GM03348 (cell line): ENCODE results near the gene TSEN34.

Source experiments
- DNase-seq: peaks from one replicate; pipeline ENCODE4 v3.0.0; 2012; ENCODE audit warnings: low spot score

Gene TSEN34

DNA sequence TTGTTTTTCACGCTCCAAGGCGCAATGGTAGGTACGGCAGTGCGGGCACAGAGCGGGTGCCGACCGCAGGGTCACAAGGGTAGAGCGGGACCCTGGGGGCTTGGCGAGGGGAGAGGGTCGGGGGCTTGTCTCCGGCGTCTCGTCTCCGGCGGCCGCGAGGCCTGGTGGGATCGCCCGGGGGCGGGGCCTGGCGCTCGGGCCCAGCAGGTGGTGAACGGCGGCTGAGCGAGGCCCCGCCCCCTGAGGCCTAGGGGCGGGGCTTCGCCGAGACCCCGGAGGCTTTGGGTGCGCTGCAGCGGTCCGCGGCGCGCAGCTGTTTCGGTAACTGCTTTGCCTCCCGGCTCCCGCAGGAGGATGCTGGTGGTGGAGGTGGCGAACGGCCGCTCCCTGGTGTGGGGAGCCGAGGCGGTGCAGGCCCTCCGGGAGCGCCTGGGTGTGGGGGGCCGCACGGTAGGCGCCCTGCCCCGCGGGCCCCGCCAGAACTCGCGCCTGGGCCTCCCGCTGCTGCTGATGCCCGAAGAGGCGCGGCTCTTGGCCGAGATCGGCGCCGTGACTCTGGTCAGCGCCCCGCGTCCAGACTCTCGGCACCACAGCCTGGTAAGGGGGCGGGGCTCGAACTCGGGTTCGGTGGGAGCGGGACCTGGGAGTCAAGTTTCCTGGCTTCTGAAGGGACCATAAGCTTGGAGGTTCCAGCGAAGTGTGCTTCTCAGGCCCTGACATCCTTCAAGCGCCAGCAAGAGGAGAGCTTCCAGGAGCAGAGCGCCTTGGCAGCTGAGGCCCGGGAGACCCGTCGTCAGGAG lies at the start of gene TSEN34:
TSS of gene TSEN34 (plus strand) at position 298 of the 800 bp plus-strand sequence. CDS start at position 355, 57 bp downstream.
- peak; percentile 90 for DNase-seq

DNA sequence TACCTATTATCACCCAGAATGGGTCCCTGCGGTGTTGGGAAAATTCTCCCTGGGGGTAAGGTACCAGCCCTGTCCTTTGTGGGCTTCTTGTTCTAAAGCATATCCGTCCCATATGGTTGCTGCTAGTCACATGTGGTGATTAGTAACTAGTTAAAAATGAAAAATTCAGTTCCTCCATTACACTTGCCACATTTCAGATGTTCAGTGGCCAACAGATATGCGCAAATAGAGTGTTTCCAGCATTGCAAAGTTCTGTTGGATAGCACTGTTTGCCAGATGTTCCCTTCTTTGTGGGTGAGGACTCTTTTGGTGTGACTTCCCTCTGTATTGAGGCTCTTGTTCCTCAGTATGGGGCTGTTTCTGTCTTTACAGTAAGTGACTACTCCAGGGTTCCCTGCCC lies 49.8 kb upstream of the TSEN34 start:
- peak; percentile 50 for DNase-seq

DNA sequence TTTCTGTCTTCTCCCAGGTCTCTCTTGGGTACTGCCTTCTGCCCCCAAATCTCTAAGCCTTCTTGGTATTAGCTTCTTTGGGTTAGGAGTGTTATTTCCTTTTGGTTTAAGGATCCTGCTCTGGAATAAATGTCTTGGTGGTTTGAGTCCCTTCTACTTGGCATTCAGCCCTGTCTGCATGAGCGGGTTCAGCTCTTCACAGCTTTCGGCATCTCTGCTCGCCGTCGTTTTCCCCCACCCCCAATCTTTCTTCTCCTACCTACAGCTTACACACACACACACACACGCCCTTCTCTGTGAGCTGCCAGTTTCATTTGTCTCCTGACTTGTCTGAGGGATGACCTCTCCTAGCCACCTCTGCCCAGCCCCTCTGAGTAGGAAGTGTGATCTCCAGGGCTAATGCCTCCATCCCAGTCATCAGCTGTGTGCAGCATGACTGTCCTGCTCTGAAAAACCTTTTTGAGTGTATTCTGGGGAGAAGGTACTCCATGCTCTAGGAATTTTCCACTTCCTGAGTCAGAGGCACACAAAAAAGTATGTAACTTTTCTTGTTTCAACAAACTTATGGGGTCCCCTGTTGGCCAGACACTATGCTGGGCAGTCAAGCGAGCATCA lies 48.8 kb upstream of the TSEN34 start:
- no peak for DNase-seq

DNA sequence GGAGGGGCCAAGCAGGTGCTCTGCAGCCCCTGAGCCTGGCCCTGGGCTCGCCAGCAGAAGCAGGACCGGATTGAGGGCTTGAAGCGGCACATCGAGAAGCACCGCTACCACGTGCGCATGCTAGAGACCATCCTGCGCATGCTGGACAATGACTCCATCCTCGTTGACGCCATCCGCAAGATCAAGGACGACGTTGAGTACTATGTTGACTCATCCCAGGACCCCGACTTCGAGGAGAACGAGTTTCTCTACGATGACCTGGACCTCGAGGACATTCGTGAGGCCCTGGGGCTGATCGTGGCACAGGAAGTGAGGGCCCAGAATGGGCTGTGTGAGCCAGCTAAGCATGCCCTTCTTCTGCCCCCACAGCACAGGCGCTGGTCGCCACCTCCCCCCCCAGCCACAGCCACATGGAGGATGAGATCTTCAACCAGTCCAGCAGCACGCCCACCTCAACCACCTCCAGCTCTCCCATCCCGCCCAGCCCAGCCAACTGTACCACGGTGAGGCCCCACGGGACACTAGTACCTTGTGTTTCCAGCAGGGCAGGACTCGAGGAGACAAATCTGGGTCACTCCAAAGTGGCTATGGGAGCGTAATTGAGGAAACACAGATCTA lies 45.5 kb upstream of the TSEN34 start:
- DNase-seq, result no peak

DNA sequence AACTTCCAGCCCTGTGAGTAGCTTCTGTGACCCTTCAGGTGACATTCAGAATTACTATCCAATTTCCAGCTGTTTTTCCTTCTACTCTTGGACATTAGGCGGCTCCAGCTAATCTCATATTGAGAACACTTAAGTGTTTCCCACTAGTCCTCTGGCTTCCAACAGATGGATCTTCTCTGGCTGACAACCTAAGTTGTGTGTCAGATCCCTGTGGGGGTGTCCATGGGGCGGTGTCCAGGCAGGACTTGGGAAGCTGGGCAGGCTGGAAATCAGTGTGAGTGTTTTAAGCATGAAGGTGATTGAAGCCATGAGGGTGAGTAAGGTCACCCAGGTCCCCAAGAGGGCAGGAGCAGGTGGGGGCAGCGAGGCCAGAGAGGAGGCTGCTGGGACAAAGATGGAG lies 43.4 kb upstream of the TSEN34 start:
- no peak for DNase-seq

DNA sequence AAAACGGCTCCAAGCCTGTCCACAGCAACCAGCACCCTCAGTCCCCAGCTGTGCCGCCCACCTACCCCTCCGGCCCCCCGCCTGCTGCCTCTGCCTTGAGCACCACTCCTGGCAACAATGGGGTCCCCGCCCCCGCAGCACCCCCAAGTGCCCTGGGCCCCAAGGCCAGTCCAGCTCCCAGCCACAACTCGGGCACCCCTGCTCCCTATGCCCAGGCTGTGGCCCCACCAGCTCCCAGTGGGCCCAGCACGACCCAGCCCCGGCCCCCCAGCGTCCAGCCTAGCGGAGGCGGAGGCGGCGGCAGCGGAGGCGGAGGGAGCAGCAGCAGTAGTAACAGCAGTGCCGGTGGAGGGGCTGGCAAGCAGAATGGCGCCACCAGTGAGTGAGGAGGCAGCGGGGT lies 43.0 kb upstream of the TSEN34 start:
- no peak for DNase-seq

DNA sequence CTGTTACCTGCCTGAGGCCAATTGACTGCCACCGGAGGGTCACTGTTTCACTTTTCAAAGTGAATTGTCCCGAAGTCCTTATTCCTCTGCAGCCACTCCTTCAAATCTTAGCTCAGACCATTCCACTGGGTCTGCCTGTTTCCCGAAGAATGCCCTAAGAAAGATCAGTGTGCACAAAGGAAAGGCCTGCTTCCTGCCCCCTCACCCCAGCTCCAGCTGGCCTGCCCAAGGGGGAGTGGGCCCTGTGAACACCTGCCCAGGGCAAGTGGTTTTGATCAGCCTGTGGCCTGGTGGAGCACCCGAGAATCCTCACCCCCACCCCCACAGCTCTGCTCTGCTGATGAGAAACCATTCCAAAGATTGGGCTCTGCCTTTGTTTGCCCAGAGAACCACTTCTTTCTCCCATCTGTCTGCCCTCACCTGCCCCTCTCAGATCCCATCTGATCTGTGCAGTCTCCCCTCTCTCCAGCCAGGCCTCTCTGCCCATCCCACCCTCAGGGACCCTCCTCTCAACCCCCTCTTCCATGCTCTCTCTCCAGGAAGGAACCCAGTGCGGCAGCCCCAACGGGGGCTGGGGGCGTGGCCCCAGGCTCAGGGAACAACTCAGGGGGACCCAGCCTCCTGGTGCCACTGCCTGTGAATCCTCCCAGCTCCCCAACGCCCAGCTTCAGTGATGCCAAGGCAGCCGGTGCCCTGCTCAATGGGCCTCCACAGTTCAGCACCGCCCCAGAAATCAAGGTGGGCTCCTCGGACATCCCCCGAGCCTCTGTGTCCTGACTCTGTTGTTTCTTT lies 41.9 kb upstream of the TSEN34 start:
- no peak for DNase-seq

DNA sequence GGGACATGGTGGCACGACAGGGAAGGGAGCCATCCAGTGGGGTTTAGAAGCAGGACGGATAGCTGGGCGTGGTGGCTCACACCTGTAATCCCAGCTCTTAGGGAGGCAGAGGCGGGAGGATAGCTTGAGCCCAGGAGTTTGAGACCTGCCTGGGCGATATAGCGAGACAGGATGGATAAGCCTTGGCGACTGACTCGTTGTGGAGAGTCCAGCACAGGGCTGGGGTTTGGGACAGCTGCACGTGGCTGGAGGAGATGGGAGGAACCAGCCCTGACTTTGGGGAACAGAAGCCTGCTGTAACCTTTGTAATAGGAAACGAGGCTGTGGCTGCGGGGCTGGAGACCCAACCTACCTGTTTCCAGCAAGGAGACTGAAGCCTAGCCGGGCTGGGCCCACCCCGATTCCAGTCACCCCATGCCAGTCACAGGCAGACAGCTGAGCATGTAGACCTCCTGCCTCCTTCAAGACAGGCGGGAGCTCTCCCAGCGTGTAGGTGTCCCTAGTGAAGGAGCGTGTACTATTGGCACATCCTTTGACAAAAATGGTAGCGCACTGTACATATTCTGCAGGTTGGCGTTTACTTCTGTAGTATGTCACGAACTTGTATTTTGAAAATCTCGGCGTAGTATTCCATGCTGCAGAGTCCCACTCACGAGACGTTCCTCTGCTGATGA lies 39.6 kb upstream of the TSEN34 start:
- DNase-seq, result no peak

DNA sequence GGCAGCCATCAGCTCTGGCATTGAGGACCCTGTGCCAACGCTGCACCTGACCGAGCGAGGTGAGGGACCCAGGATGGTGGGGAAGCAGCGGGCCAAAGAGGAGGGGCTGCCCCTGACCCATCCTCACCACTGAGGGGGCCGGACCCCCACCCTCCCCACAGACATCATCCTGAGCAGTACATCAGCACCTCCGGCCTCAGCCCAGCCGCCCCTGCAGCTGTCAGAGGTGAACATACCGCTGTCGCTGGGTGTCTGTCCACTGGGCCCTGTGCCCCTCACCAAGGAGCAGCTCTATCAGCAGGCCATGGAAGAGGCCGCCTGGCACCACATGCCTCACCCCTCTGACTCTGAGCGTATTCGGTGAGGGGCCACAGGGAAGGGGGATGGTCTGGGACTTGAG lies 38.8 kb upstream of the TSEN34 start:
- no peak for DNase-seq

DNA sequence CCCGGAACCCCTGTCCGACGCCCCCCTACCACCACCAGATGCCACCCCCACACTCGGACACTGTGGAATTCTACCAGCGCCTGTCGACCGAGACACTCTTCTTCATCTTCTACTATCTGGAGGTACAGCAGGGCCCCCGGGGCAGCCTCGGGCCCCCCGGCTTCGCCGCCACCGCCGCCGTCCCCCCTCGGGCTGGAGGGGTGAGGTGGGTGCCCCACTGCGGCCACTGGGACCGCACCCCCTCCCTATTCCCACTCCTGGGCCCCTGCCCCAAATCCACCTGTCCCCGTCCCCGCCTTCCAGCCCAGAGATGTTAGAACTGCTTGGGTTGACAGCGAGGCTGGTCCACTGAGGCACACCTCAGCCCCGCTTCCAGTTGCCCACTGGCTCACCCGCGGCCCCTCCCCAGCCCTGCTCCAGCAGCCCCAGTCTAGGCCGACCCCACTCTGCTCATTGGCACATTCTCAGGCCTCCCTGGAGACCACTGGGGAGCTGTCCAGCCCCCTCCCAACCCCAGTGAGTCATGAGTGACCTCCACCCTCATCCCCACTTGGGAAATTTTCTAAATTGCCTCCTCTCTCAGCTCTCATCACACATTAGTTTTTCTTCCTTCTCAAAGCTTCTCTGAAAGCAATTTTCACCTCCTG lies 38.1 kb upstream of the TSEN34 start:
- no peak for DNase-seq

DNA sequence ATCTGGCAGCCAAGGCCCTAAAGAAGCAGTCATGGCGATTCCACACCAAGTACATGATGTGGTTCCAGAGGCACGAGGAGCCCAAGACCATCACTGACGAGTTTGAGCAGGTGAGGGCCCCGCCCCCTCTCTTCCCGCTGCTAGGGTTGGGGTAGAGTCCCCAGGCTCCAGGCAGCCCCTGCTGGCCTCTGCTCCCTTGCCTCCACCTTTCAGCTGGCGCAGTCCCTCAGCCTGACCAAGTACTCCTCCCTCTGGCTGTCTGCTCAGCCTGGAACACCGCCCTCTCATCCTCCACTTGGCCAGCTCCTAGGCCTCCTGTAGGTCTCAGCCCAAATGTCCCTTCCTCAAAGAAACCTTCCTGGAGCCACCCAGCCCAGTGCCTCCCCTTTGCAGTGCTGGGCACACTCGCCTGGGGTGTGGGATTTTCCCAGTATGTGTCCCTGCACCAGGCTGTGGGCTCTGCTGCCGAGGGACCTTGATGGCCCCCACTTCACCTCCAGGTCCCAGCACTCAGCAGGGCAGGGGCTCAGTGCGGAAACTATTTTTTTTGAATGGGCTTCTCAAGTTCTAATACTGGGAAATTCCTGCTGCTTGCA lies 37.3 kb upstream of the TSEN34 start:
- DNase-seq, result no peak

DNA sequence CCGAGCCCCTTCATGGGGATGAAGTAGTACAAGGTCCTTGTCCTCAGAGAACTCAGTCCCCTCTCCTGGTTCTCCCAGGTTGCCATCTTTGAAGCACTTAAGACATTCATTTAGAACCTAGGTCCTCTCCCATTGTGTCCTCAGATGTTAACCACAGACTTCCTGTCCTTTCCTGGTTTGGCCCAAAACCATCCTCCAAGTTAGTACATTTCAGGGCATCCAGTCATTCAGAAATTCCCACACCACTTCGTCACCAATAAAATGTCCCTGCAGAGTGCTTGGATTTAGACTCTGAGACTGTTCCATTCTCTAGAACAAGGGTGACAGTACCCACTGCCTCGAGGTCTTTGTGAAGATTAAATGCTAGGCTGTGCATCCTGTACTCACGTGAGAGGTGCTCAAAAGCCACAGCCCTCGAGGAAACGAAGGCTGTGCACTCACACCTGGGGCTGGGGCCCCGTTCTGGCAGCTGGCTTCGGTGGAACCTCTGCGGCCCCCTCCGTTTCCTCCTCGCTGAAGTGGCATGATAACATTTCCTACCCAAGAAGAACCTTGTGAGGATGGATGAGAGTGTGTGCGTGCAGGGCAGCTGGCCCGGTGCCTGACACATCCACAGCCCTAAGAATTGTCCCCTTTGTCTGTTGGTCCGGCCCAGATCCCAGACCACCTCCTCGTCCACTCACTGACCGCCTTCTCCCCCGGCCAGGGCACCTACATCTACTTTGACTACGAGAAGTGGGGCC lies 36.3 kb upstream of the TSEN34 start:
- peak; percentile 27 for DNase-seq

DNA sequence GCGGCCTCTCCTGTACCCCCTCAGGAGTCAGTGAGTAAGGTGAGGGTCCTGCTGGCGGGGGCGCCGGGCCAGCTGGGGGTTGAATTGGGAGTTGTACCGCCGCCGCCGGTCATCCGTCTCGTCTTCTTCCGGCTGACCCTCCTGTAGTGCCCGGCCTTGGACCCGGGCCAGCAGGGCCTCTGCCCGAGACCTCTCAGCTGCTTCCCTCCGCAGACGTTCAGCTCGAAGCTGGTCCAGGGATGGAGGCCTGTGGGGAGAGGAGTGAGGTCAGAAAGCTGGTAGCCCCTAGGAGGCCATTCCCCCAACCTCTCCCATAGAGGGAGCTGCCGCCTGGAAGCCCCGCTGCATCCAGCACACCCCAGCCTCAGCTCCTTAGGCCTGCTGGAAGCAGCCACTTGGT lies 35.4 kb upstream of the TSEN34 start:
- DNase-seq, result no peak

DNA sequence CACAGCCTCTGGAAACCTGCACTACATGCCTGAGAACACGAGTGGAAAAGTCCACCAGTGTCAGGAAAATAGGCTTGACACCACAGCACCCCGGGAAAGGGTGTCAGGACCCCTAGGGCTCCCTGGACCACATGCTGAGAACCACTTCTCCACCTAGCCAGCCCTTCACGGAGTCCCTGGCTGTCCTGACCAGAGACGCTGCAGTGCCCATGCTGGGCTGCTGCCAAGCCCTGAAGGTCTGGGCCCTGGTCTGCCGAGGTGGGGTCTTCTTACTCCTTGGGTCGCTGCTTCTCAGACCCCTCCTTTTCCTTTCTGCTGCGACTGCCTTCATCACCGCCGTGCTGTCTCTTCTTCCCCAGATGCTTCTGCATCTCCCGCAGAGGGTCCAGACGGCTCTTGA lies 34.6 kb upstream of the TSEN34 start:
- no peak for DNase-seq

DNA sequence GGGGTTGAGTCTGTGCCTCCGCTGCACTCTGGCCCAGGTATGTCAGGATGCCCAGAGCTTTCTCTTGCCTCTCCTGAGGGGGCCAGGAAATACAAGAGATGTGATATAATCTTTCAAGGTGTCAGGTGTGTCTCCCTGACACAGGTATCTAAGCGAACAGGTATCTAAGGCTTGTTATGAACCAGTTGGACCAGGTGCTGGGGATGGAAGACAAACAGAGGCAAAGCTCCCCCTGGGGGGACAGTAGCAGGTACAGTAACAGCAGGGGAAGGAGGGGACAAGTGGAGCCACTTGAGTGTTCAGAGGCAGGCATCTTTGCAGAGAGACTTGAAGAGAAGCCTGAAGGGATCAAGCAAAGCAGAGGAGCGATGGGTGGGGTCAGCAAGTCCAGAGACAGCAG lies 34.2 kb upstream of the TSEN34 start:
- DNase-seq, result no peak

DNA sequence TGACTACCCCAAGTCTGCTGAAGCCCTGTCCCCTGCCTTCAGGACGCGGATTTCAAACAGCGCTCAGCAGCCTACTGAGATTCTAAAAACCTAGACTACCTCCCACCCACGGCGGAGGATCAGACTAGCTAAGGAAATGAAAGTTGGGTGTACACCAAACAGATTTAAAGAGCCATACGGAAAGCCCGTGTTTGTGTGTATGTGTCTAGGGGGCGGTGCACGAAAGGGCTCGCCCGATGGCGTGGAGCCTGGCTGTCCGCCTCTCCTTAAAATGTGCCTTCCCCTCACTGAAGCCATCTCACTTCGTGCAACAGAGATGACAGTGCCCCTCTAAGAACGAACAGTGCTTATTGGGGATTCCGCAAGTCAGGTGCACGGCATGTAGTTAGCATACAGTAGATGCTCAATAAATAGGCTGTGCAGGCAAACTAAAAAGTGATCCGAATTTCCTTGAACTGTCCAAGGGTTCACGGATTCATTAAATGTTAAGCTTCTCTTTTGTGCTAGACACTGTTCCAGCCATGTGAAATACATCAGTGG lies 32.2 kb upstream of the TSEN34 start:
- DNase-seq, result peak; percentile 47

DNA sequence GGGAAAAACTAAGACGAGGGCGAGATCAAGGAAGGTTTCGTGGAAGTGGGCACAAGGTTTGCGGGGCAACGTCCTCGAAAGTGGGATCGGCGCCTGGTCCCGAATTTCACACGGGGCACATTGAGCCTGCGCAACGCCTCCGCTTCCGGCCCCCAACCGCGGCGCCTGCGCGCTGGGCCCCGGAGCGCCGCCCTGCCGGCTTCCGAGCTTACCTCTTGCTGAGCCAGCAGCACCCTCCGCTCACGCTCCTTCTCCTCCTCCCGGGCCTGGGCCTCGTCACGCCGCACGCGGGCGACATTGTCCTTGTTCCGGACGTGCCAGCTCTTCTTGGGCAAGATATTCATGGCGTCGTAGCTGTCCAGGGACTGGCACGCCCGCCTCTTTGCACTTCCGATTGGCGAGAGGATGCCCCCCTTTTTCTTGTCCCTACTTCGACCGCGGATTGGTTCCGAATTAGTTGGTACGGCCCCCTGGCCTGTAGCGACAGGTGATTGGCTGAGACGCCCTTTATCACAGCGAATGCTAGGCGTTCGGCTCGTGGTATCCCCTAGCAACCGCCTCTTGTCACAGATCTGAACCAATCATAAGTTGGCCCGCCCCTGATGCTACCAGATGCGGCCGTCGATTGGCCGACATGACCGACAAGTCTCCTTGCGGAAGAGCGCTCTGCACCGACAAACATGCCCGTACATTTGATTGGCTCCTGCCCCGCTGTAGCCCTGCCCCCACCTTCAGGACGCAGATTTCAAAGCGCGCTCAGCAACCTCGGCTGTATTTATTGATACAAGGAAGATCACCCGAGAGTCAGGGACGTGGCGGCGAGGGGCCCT lies 31.5 kb upstream of the TSEN34 start, which contains the start of gene LENG1:
TSS of gene LENG1 (minus strand) at position 370 of the 830 bp plus-strand sequence. CDS start at position 344, 26 bp downstream.
- DNase-seq, result peak; percentile 98

DNA sequence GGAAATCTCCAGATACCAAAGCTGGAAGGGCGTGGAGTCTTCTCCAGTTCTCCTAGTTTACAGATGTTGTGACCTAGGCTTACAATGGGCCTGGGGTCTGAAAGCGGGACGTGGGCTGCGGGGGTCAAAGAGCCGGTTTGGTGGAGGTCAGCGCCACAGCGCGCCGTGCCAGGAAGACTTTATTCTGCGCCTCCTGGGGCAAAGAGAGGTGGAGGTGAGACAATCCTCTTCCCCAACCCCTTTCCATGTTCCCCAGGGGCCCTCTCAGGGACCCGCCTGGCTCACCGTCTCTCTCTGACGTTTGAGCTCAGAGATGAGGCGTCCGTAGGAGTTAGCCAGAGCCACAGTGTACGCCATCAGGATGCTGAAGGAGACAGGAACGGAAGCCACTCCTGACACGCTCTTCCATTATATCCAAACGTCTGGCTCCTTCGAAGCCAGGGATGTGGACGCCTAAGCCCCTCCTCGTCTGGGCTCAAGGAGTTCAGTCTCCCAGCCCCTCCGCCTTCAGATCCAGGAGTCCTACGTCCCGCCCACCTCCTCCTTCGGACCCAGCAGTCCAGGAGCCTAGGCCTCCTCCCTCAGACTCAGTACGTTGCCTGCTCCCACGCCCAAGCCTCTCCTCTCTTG lies 30.8 kb upstream of the TSEN34 start:
- peak; percentile 11 for DNase-seq
